Renal pelvis (tissue), 4 donors: ENCODE results near the gene AREL1. TPM values are rescaled to one million over a fixed set of nuclear protein-coding genes. Genes with fewer than 3 reads are reported as not detected.

ENCODE experiments used
- DNase-seq: peaks from one replicate; pipeline ENCODE4 v3.0.0-alpha.2; 2013
- polyA plus RNA-seq, 3 donors: library from polyadenylated mRNA; unstranded; fragments of 120-200 nt; gene quantifications; one replicate each; pipeline ENCODE4 v1.2.1, GENCODE V29; 2013; ENCODE audit not compliant: insufficient read length in 3 of 3

AREL1 gene
- polyA plus RNA-seq, 3 donors = 33.1 to 38.4 (median 33.3) TPM

DNA sequence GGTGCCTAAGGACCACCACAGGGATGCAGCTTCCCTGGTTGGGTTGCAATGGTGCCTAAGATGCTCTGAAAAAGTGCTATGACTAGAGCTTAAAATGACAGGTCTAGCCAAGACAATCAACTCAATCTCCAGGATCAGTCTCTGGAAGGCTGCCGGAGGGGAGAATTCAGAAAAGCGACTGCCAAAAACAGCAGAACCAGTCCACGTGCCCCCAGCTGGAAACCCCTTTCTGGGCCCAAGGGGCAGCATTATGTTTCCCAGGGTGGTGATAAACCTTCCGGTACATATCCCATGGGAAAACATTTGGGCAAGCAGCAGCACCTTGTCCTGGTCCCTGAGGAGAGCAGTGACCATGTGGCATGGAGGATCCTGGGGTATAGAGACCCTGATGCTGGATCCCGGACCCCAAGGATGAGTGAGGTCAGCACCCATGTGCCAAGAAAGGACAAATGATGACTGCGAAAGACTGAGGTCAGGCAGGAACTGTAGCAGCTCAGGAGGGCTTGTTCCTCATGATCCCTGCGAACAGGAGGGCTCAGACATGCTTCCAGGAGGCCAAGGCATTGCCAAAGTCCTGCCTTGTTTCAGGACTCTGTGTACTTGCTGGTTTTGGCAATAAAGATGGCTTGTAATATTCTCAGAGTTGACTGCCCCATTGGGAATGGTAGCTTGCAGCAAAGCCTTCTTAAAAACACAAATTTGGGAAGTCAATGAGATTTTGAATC is 51.0 kb downstream of the AREL1 start:
- DNase-seq = no peak

DNA sequence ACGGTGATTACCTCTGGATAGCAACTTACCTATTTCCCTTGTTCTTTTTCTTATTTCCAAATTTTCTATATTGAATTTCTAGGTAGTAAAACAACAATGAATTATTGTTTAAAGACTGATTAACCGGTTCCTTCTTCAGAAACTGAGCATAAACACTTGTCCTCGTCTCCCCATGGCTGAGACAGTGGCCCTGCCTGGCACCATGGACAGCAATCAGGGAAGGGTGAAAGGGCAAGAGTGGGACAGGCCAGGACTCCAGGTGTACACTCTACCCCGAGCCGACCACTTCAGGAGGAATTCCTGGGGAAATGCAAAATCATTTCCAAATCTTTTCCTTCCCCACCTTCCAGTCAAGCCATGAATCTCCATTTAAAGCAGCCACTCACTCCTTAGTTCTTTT is 52.0 kb downstream of the AREL1 start:
- no peak for DNase-seq

- DNase-seq = no peak
These were observed 52.7 kb downstream of the AREL1 start for GRCh38 chr14:74660167-74660566.

GRCh38 chr14:74658535-74659131 is 54.2 kb downstream of the AREL1 start:
- DNase-seq = no peak

DNA sequence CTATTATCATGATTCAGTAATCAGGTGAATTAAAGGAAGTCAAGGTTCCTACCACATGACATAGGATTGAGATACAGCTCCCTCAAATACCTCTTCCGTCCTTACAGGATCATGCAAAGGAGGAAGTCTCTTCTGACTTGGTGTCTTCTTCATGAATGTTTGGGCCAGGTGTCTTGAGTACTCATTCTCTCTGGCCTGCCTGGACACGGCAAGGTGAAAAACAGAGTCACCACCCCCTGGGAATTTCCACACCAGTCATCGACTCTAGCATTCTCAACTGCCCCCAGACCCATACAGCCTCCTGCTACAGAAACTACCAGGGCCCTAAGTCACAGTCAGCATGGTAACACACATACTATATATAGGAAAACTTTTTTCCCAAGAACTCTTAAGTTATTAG is 55.9 kb downstream of the AREL1 start:
- DNase-seq = no peak

DNA sequence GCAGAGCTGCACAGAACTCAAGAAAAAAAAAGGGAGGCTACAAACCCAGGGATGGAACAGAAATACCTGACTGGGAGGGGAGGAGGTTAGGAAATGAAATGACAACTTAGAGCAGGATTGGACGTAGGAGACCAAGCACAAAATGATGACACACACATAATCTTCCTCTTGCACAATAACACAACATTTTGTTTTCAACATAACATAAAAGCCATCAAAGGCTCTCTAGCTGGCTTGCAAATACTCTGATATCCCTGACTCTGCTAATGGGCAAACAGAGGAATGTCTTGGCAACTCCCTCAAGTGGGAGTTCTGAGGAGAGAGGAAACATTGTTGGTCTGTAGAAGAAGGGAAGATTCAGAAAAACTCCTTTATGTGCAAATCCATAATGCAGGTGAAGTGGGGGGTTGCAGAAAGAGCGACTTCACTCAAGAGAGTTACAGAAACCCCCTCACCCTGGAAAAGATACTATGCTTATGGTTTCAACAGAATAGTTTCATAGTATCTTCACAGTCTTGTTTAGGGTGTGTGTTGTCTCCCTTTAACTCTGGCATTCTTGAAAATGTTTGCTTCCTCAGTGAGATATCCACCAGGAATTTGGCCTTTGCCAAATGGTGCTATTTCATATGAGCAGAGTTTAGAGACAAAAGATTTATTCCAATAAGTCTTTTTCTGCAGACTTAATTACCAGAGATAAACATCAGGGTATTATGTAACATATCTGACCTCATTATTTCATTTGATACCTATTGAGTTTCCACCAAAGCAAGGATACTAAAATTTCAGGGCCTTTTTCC is 57.1 kb downstream of the AREL1 start:
- no peak for DNase-seq

GRCh38 chr14:74654931-74655330 is 57.9 kb downstream of the AREL1 start:
- DNase-seq = no peak

DNA sequence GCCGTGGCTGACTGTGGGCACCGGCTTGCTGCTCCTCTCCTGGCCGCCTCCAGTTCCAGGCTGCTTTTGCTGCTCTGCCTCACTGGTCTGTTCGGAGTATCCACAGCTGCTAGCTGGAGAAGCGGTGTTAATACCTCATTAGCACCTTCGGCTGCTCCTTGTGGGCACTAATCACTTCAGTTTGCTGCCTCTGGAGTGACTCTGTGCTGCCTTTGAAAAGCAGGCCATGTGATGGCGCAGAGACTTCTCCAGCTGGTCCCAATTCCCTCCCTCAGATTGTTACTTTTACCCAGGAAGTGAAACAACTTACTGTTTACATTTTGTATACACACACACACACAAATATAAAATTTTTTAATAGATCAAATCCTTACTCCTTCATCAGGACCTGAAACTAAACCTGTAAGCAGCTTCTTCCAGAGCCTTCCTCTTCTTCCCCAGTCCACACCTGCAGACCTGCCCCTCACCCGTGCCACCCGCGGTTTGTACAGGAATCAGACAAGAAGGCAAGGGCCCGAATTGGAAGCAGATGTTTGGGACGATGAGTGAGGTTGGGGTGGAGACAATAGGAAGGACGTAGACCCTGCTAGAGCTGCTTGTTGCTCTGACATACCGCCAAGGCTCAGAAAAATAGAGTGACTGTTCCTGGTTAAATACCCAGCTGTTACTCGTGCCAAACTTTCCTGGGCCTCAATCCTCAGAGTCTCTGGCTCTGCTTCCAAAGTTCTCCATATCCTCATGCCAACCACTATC is 59.3 kb downstream of the AREL1 start:
- DNase-seq = no peak

GRCh38 chr14:74652541-74652940 is 60.3 kb downstream of the AREL1 start:
- DNase-seq = no peak

DNA sequence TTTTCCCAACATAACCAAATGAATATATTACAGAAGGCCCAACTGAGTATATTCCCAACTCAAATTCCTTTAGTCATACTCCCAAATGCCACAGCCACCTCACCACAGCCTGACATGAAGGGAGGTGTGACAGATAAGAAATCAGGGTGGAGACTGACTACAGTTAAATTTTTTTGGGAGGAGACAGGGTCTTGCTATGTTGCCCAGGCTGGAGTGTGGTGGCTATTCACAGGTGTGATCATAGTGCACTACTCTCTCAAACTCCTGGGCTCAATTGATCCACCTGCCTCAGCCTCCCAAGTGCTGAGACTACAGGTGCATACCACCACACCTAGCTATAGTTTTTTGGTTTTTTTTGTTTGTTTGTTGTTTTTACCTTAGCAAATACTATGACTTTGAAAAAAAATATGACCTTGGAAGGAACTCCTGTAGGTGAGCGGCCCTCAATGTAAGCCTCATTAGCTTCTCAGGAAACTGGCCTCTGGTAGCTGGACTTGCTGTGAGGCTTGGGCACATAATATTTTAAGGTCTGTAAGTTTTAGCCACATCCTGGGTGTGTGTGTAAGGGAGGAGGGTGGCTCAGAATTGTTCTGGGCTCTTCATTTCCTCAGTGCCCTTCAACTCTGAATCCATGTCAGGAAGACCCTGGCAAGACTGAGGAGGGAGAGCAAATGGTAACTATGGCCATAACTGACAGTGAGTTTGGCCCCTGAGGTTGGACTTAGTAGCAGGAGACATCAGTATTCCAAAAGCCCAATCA is 61.8 kb downstream of the AREL1 start:
- DNase-seq = no peak

DNA sequence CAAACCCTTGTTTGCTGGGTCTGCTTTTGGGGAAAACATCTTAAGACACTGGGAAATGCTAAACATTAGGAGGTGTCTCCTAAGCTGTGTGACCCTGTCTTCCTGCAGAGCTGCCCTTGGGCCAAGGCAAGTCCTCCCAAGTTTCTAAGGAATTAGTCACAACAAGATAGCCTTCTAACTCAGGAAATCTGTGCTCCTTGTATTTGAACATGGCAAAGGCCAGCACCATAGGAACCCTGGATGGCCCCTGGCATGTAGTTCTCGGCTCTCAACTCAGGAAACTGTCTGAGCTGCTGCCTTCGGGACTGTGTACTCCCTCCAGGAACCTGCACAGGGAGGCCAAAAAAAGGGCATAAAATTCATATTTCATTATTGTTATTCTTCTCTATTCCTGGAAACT is 63.2 kb downstream of the AREL1 start:
- no peak for DNase-seq

GRCh38 chr14:74649167-74649566 is 63.7 kb downstream of the AREL1 start:
- DNase-seq = no peak

GRCh38 chr14:74648601-74649000 is 64.3 kb downstream of the AREL1 start:
- no peak for DNase-seq

GRCh38 chr14:74647678-74648461 is 65.0 kb downstream of the AREL1 start:
- no peak for DNase-seq

DNA sequence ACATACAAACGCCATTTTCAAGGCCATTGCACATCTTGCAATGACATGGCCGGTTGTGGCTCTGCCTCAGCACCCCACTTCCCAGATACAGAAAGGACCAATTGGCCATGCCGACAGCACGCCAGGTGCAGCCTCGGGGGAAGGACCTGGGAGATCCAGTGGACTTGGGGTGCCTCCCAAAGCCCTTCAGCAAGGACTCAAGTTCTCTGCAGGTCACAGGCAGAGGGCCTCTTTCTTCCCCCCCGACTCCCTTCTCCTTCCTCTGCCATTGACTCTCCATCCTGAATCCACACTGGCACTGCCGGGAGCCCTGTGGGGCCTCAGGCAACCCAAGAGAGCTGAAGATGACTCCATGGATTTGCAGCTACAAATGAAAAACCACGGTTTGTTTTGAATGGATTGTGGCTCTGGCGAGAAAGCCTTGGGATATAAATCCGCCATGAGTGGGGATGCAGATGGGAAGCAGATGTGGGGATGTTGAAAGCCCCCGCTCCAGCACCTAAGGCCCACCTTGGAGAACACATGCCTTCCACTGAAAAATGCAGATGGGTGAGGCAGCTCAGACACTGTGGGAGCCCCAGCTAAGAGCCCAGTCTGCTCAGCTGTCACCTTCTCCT is 65.7 kb downstream of the AREL1 start:
- DNase-seq = no peak

DNA sequence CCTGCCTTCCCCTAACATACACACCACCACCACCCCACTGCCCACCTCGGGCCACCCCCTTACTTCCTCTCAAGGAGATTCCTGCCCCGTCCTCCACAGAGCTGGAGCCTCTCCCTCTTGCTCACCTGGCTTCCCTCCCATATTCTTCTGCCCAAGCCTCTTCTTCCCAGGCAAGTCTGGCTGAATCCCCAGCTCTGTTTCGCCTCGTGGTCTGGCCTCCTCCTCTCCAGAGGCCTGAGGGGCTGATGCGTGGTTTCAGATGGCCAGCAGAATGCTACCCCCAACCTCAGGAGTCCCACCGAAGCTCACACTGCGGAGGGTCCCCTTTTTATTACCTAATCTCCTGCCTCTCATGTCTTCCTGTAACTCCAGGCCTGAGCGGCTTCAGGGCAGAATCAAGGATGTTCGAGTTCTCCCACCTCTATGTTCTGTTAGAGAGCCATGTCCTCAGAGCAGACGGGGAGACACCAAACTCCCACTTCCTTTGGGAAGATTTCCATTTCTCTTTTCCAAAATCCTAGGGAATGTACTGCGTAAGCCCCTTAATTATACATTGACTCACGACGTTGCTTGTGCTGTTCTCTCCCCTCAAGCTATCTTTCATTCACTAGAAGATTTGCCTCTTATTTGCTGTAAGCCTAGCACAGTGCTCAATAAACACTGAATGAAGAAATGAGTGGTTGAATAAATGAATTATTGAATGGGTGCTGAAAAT is 67.0 kb downstream of the AREL1 start:
- DNase-seq = no peak

DNA sequence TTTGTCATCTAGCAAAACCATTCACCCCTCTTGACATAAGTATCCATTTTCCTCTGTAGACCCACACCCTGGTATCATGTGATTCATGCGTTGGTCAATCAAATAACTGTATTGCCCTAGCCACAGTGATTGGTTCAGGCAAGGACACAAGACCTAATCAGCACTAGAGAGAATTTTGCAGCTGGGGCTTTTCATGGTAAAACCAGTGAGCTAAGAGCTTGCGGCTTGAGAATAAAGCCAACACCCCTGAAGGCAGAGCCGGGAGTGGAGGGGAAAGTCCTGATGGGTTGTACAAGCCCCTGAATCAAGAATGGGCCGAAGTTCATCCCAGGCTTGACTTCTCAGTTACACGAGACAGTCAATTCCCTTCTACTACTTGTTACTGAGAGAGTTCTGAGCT is 67.6 kb downstream of the AREL1 start:
- no peak for DNase-seq

DNA sequence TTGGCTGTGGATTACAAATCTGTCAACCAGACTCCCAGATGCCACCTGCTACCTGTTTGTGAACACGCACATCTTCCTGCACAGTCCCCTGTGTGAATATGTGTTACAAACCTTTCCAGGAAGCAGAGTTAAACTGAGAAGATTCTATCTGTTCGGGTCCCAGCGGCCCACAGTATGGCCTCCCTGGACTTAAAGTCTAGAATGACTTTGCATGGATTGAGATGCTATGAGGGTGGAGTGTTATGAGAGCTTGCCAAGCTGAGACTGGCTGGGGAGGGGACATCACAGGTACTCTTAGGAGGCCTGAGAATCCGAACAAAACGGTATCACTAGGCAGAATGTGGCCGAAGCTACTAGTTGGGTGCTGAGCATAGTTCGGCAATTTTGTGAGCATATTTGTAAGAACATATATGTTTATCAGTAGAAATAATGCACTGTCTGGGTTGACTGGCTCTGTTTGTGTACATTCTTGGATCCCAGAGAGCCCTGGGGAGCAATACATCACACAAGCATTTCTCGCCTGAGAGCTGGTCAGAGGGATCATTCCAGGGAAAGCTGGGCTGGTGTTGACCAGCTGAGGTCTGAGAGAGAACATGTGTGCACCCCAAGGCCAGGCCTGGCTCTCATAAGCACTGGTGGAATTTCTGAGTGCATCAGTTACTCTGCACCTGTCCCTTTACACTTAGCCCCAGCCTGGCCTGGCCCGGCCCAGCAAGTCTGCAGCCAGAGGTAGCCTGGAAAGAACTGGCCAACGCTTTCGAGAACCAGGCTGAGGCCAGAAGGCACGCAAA is 71.1 kb downstream of the AREL1 start:
- peak; percentile 48 for DNase-seq

- no peak for DNase-seq
These were observed 73.9 kb downstream of the AREL1 start for GRCh38 chr14:74638966-74639365.
